SIG-M5 (cell line): Measurements from ENCODE around the gene FAAP100.

ENCODE experiments used
- DNase-seq: peaks from one replicate; lab custom pipeline; 2025; lab: John Stamatoyannopoulos, UW

The FAAP100 gene

GRCh38 chr17:81524039-81524864 lies 27.9 kb downstream of the FAAP100 start:
- no peak for DNase-seq

GRCh38 chr17:81523402-81524038 lies 28.6 kb downstream of the FAAP100 start:
- no peak for DNase-seq

- DNase-seq = no peak
These were observed 29.4 kb downstream of the FAAP100 start for GRCh38 chr17:81522491-81523401.

- DNase-seq = no peak
These were observed 31.9 kb downstream of the FAAP100 start for GRCh38 chr17:81520021-81520901.

GRCh38 chr17:81519284-81520020 lies 32.7 kb downstream of the FAAP100 start:
- DNase-seq = no peak

GRCh38 chr17:81518785-81519283 lies 33.3 kb downstream of the FAAP100 start:
- no peak for DNase-seq

- no peak for DNase-seq
These were observed 33.9 kb downstream of the FAAP100 start for GRCh38 chr17:81518113-81518784.

GRCh38 chr17:81517339-81518112 lies 34.6 kb downstream of the FAAP100 start:
- no peak for DNase-seq

- no peak for DNase-seq
These were observed 35.2 kb downstream of the FAAP100 start for GRCh38 chr17:81517009-81517338.

- DNase-seq = no peak
These were observed 35.7 kb downstream of the FAAP100 start for GRCh38 chr17:81516439-81516838.

- no peak for DNase-seq
These were observed 36.6 kb downstream of the FAAP100 start for GRCh38 chr17:81515530-81516041.

GRCh38 chr17:81514739-81515529 lies 37.2 kb downstream of the FAAP100 start:
- DNase-seq = no peak

- DNase-seq = no peak
These were observed 37.7 kb downstream of the FAAP100 start for GRCh38 chr17:81514489-81514738.

GRCh38 chr17:81513753-81514488 lies 38.2 kb downstream of the FAAP100 start:
- no peak for DNase-seq

- DNase-seq = no peak
These were observed 38.8 kb downstream of the FAAP100 start for GRCh38 chr17:81513372-81513752.

GRCh38 chr17:81512562-81513371 lies 39.4 kb downstream of the FAAP100 start, which contains the start of gene ACTG1:
ACTG1 (minus strand) TSS chr17:81512799; CDS start chr17:81512354, 445 bp downstream.
- peak; percentile 64 for DNase-seq
